ENCODE results near the gene ZNF831.

The ZNF831 gene

GRCh38 chr20:59138114-59138748 lies 25.4 kb upstream of the ZNF831 start:
- no peak overlapping the region for H3K4me3 ChIP-seq (ENCODE audit: low read depth, low read length)
- DNase-seq (ENCODE audit: low read depth) = no peak
- TF ChIP-seq CTCF (IDR thresholded peaks at IDR 0.05; ENCODE audit: insufficient read depth, low read depth, low read length, missing control alignments) = no peak

GRCh38 chr20:59139998-59140397 lies 23.6 kb upstream of the ZNF831 start:
- no peak overlapping the region for H3K4me3 ChIP-seq (ENCODE audit: low read depth, low read length)
- no peak for TF ChIP-seq CTCF (IDR thresholded peaks at IDR 0.05; ENCODE audit: insufficient read depth, low read depth, low read length, missing control alignments)
- DNase-seq (ENCODE audit: low read depth) = no peak

- no peak for DNase-seq (ENCODE audit: low read depth)
- TF ChIP-seq CTCF (IDR thresholded peaks at IDR 0.05; ENCODE audit: insufficient read depth, low read depth, low read length, missing control alignments) = no peak
- H3K4me3 ChIP-seq (ENCODE audit: low read depth, low read length) = no peak overlapping the region
Measured at GRCh38 chr20:59141818-59142581, 21.6 kb upstream of the ZNF831 start.

- TF ChIP-seq CTCF (IDR thresholded peaks at IDR 0.05; ENCODE audit: insufficient read depth, low read depth, low read length, missing control alignments) = no peak
- no peak for DNase-seq (ENCODE audit: low read depth)
- H3K4me3 ChIP-seq (ENCODE audit: low read depth, low read length) = no peak overlapping the region
Measured at GRCh38 chr20:59143326-59143725, 20.3 kb upstream of the ZNF831 start.

GRCh38 chr20:59144179-59144830 lies 19.3 kb upstream of the ZNF831 start:
- no peak for TF ChIP-seq CTCF (IDR thresholded peaks at IDR 0.05; ENCODE audit: insufficient read depth, low read depth, low read length, missing control alignments)
- no peak for DNase-seq (ENCODE audit: low read depth)
- H3K4me3 ChIP-seq (ENCODE audit: low read depth, low read length) = no peak overlapping the region

- no peak for TF ChIP-seq CTCF (IDR thresholded peaks at IDR 0.05; ENCODE audit: insufficient read depth, low read depth, low read length, missing control alignments)
- no peak for DNase-seq (ENCODE audit: low read depth)
- no peak overlapping the region for H3K4me3 ChIP-seq (ENCODE audit: low read depth, low read length)
Measured at GRCh38 chr20:59144831-59145196, 18.8 kb upstream of the ZNF831 start.

All from GM12865 (cell line).